GM18907 (cell line): ENCODE data around the gene TBC1D12.
"Not testable (repeated sequence)": the region's sequence is repeated elsewhere in the genome, so short reads cannot be mapped to it uniquely, and the experiment has no call there.

Experiments
- ATAC-seq: cut with Tn5 transposase; IDR thresholded peaks from one replicate; pipeline ENCODE4 v1.9.1; 2021; ENCODE audit warnings: mild to moderate bottlenecking, moderate library complexity; ENCODE audit not compliant: unreplicated experiment

TBC1D12 gene

DNA sequence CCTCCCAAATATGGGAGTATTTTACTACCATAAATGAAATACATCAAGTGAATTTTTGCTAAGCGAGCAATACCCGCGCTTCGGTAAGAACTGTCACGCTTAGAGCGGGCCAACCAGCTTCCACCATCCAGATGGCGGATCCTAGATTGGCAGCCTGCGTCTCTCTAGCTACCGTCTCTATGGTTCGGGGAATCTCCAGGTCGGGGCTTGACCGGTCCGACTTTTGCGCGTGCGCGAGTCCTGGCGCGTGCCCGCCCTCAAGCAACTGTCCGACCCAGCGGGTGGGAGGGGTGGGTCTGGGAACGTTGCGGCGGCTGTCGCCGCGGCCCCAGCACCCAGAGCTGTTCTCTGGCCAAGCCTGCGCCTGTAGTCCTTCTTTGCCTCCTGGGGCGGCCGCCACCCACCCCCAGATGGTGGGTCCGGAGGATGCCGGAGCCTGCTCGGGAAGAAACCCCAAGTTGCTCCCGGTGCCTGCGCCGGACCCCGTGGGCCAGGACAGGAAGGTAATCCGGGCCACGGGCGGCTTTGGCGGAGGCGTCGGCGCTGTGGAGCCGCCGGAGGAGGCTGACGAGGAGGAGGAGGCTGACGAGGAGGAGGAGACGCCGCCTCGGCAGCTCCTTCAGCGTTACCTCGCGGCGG lies at the start of gene TBC1D12:
Gene TBC1D12, plus strand, starts transcription at position 338 of the 639 bp plus-strand sequence. Its CDS starts 73 bp downstream, at position 411.
- ATAC-seq: peak; percentile 80

DNA sequence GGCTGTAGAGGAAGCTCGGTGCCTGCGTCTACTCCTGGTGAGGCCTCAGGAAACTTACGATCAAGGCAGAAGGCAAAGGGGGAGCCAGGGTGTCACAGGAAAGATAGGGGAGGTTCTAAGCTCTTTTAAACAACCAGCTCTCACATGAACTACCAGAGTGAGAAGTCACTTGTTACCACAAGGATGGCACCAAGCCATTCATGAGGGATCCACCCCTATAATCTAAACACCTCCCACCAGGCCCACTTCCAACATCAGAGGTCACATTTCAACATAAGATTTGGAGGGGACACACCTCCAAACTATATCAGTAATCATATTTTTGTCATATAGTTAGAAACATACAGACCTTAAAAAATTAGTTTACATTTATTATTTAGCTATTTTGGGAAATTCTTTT lies 49.0 kb upstream of the TBC1D12 start:
- no peak for ATAC-seq

DNA sequence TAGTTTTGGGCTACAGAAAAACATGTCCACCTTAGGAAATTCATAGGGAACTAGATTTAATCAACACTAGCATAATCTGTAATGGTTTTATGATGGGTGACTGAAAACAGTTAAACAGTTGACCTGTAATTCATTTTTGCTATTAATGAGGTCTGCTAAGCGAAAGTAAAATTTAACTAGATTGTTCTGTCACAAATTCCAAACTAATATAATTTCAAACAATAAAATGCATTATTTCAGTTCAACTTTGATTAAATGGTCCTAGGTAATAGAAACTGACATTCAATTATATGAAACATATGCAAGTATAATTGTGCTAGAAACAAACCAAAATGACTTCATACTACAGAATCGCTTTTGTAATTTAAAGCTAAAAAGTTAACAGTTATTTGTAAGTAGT lies 46.5 kb upstream of the TBC1D12 start:
- no peak for ATAC-seq

DNA sequence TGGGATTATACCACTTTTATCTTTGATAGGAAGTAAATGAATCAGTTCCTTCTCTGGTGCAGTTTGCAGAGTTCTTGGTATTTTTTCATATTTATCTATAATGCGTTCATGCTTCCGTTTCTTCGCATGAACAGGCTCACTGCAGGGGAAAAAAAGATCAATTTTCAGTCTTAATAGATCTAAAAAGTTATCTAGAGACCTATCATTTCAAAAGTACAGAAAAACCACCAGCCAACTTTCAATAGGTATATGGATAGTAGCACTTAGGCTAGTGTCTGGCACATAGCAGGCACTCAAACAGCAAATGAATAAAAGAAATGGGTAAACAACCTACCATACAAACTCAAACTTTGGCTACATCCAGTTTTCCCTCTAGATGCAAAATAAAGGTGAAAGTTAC lies 45.1 kb upstream of the TBC1D12 start:
- no peak for ATAC-seq

DNA sequence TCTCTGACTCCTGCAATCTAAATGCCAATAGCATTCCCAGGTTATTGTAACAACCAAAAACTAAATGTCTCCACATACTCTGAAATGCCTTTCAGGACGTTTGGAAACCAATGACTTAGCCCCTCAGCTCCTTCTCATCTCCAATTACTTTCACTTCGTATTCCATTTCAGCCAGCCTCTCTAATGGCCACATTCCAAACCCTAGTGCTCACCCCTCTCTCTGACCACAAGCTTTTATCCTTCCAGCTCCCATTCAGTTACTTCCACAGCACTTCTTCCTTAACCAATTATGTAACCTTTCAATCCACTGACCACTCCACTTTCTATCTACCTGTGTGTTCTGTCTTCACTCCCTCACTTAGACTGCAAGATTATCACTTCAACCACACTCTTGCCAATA lies 43.9 kb upstream of the TBC1D12 start:
- no peak for ATAC-seq

DNA sequence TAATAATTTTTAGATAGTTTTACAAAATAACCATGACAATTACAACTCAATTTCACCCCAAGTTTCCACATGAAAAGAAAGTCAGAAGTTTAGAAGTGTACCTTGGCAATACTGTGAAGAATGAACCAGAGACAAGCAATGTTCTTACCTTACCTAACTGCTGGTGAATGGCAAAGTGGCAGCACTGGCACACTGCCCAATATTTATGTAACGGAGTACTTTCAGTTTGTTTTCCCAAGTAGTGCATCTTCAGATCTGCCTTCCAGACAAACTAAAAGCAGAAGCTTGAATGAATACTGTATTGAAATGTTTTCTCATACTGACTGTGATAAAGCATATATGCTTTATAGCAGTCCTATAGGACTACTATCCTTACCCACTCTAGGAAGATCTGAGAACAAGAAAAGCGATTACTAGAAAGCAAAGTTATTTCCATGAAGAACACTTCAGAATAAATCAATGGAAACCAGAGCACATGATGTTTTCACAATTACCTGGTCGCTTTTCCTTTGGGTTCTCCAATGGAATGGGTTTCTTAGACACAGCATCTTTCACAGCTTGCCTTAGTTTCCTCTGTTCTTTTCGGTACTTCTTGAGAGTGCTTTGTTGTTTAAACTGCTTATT lies 41.1 kb upstream of the TBC1D12 start:
- no peak for ATAC-seq

DNA sequence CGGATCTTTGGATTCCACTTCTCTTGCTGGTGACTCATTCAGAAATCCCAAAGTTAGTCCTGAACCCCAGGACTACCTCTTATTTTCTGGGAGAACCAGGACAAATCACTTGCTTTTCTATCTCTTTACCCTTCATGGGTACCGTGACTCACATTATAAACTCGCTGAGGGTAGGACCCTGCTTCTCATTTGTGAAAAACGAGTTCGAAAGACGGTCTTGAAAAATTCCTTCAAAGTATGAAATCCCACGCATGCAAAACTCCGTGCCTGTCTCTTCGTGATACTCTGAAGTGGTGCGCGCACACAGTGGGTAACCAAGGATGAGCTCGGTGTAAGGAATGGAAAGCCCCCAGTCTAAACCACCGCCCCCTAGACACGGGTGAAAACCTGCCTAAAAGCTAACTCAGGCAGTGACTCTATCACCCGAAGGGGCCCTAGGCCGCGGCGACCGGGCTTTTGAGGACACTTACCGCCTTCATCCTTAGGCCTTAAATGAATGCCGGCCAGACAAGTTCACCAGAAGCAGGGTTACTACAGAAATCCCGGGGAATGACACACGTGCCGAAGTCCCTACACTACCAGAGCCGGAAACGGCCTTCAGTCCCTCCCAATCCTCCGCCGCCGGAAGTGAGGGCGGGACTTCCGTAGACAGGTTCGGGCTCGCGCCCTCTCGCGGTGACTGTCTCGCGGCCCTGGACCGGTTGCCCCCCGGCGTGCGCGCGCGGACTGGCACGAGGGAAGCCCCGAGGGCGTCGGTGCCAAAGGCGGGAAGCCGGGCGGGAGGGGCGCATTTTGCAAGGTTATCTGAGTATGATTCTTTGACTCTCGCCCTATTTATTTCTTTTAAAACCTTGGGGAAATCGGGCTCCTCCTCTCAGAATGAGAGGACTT lies 39.7 kb upstream of the TBC1D12 start, which contains the start of gene NOC3L:
Gene NOC3L, minus strand, starts transcription at position 580 of the 891 bp plus-strand sequence. Its CDS starts 101 bp downstream, at position 479.
- ATAC-seq: peak; percentile 99

DNA sequence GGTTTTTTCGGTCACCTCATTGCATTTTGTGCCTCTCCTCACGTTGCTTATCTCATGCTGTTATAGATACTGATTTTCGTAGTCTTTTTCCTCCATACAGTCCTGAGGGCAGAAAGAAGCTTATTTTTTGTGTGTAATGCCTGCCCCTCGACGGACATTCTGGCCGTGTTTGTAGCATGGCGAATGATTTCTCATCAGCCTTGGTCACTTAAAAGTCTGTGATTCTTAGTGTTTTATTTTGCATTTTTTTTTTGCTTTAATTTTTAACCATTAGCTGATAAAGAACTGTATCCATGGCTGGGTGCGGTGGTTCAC lies 39.1 kb upstream of the TBC1D12 start:
- ATAC-seq: peak; percentile 16

DNA sequence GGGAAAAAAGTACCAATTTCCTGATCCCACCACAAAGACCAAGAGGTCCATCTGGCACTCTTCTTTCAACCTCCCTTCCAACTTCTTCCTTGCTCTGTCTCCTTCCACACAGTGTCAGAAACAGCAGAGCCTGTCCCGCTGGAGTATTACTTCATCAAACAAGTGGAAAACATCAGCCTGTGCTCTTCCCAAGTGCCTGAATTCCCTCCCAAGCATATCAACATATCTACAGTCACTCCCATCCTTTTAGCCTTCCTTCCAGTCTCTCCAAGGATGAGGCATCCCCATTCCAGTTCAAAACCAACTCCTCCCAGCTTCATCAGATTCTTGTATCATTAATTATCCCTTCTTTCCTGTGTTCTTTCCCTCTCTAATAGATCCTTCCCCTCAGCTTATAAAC lies 37.9 kb upstream of the TBC1D12 start:
- no peak for ATAC-seq

DNA sequence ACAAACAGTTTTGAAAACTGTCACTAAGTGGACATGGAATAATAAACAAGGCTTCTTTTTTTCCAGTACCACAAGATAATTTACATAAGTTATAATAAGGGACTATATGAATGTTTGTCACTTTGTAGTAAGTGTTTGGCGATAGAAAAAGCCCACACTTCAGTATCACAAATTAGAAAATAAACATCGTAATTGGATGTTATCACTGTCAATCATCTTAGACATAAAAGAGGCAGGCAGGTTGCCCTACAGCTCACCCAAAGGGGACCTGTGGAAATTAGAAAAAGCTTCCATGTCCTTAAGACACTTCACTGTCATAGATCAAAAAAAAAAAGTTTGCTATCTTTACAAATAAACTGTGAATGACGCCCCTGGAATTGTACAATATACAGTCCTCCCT lies 36.0 kb upstream of the TBC1D12 start:
- no peak for ATAC-seq

DNA sequence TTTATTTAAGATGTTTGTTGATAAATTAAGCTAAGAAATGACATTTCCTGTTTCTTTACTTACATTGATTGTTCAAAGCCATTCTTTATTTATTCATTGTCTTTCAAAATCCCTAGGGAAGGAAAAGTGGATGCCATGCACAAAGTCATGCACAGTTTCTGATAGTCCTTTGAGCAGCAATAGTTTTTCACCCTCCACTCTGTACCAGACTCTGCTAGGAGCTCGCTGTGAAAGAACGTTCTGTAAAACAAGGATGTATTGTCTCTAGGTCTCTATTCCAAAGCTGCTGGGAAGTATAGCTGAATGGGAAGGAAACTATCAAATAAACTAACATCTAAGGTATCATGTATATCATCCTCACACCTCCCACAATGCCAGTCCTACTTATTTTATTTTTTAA lies 31.8 kb upstream of the TBC1D12 start:
- no peak for ATAC-seq

DNA sequence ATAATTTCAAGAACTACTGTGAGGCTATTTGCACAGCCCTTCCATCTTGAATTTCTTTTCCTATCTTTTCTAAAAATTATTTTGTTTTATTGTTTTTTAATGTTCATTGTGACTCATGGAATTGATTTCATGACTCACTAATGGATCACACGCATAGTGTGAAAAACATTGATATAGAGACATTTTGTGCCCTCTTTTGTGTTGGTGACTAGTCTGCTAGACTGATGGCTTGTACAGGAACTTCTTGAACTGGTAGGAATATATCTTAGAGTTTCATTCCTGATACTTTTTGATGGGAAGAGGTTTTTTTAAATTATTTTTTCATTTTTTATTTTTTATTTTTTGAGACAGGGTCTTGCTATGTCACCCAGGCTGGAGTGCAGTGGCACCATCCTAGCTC lies 27.0 kb upstream of the TBC1D12 start:
- ATAC-seq: no peak

DNA sequence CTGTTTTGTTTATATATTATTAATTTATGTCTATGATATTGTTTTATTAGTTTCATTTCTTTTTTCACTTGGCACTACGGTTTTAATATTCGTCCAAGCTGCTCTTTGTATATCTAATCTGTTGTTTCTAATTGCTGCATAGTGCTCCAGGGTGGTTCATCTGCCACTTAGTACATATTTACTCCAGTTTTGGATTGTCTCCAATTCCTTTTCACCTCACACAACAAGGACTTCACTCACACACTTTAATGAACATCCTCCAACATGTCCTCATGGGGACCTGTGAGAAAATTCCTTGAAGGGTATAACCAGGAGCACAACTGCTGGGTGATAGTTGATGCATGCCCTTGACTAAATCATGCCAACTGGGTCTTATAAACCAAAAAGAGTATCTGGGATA lies 25.5 kb upstream of the TBC1D12 start:
- no peak for ATAC-seq

DNA sequence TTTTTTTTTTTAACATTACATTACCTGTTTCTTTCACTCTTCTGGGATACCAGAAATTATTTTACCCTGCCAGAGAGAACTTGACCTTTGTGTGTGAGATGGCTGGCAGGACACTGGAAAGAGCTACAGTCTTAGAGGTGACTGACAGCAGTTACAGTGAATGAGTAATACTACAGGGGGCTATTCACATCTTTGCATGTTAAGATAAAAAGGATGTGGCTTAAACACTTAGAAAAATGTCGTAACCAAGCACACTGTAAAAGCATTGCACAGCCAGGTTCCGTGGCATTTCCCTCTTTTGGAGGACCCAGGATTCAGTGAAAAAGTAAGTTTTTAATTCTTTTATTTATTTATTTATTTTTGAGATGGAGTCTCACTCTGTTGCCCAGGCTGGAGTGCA lies 18.8 kb upstream of the TBC1D12 start:
- ATAC-seq: no peak

DNA sequence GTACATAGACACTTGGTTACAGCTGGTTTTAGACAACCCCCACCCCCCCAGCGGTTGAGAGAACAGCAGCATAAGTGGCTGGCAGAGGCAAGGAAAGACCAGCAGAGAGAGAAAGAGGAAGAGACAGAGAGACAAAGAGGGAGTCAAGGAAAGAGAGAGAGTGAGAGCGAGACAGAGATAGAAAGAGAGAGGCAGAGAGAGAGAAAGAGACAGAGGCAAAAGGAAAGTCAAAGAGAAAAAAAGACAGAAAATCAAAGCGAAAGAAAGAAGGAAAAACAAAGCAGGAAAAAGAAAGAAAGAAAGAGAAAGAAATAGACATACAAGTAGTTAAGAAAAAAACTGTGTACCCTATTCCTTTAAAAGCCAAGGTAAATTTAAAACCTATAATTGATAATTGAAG lies 16.6 kb upstream of the TBC1D12 start:
- ATAC-seq: not testable (repeated sequence)

DNA sequence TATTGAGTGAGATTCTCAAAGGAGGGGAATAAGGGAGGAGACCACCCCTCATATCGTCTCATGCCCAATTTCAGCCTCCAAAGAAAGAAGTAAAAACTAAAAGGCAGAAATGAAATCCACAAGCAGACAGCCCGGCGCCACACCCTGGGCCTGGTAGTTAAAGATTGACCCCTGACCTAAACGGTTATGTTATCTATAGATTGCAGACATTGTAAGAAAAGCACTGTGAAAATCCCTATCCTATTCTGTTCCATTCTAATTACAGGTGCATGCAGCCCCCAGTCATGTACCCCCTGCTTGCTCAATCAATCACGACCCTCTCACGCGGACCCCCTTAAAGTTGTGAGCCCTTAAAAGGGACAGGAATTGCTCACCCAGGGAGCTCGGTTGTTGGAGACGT lies 10.2 kb upstream of the TBC1D12 start:
- ATAC-seq: not testable (repeated sequence)

DNA sequence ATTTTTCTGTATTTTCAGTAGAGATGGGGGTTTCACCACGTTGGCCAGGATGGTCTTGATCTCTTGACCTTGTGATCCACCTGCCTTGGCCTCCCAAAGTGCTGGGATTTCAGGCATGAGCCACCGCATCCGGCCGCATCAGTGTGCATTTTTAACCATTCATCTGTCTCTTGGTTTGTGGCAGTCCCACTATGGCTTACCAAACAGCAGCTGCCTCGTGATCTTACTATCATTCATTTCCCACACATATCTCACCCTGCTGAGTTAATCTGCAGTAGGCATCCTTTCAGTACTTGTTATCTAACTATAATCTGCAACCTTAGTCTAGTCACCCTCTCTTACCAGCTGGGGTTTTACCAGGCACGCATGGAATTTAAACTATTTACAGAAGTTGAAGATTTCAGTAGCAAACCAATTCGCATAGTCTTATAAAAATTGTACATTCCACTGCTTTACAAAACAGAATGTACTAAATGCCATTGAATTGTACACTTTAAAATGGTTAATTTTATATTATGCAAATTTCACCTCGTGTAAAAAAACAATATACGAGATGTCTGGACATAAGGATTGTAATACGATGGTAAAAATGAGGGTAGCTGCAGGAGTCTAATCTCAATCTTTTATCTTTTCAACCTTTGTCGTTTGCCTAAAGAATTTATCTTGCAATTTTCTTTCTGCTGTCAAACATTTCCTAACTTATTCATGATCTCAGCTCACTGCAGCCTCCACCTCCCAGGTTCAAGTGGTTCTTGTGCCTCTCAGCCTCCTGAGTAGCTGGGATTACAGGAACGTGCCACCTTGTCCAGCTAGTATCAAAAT lies 4.6 kb upstream of the TBC1D12 start:
- no peak for ATAC-seq

DNA sequence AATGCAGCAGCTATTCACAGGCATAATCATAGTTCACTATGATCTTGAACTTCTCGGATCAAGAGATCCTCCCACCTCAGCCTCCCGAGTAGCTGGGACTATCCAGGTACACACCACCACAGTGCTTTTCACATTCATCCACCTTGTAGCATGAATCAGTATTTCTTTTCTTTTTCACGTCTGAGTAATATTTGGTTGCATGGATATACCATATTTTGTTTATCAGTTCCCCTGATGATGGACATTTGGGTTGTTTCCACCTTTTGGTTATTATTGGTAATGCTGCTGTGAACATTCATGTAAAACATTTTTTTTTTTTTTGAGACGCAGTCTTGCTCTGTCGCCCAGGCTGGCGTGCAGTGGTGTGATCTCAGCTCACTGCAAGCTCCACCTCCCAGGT lies 3.6 kb upstream of the TBC1D12 start:
- ATAC-seq: no peak

DNA sequence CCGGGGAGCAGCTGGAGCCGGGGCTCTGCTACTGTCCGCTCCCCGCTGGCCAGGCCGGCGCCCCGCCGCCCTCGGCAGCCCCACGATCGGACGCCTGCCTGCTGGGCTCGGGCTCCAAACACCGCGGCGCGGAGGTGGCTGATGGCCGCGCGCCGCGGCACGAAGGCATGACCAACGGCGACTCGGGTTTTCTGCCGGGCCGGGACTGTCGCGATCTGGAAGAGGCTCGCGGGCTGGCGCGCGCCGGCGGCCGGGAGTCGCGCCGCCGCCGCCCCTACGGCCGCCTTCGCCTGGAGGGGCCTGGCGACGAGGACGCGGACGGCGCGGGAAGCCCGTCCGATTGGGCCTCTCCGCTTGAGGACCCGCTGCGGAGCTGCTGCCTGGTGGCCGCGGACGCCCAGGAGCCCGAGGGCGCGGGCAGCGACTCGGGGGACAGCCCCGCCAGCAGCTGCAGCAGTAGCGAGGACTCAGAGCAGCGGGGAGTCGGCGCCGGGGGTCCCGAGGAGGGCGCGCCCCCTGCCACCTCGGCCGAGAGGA lies 570 bp downstream of the TBC1D12 start:
- peak; percentile 29 for ATAC-seq

DNA sequence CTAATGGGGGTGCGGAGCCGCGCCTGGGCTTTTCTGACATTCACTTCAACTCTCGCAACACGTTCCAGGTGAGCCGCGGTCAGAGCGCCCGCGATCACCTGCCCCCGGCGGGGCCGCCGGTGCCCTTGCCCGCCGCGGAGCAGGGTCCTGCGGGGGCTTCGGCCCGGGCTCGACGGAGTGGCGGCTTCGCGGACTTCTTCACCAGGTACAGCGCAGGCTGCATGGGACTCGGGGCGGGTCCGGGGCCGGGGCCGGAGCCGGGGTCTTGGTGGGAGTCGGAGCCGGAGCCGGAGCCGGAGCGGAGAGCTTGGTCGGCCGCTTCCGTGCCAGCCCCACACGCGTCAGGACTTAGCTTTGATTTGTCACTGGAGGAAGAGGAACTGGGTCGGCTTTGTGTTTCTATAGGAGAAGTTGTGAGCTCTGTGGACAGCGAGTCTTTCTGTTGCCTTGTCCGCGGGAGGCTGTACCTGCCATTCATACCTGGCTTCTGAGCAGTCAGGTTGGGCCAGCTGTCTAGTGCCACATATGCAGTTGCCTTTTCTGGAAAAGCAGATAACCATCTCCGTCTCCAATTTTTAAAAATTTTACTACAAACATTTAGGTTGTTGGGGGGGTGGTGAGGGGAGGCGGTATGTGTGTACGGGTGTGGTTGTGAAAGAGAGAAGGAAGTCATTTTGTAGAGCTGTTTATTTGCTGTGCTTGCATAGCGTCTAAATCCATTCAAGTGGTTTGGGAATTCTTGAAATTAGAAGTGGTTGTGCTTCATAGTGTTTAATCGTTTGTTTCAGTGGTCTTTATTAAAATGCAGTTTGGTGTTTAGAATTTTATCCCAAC lies 1.3 kb downstream of the TBC1D12 start:
- ATAC-seq: peak; percentile 72
